T-helper 9 cell (primary cell): Measurements from ENCODE around the gene CSTF2.

Experiments used
- DNase-seq: peaks from one replicate; pipeline ENCODE4 v3.0.0-alpha.2; 2020

CSTF2 gene

DNA sequence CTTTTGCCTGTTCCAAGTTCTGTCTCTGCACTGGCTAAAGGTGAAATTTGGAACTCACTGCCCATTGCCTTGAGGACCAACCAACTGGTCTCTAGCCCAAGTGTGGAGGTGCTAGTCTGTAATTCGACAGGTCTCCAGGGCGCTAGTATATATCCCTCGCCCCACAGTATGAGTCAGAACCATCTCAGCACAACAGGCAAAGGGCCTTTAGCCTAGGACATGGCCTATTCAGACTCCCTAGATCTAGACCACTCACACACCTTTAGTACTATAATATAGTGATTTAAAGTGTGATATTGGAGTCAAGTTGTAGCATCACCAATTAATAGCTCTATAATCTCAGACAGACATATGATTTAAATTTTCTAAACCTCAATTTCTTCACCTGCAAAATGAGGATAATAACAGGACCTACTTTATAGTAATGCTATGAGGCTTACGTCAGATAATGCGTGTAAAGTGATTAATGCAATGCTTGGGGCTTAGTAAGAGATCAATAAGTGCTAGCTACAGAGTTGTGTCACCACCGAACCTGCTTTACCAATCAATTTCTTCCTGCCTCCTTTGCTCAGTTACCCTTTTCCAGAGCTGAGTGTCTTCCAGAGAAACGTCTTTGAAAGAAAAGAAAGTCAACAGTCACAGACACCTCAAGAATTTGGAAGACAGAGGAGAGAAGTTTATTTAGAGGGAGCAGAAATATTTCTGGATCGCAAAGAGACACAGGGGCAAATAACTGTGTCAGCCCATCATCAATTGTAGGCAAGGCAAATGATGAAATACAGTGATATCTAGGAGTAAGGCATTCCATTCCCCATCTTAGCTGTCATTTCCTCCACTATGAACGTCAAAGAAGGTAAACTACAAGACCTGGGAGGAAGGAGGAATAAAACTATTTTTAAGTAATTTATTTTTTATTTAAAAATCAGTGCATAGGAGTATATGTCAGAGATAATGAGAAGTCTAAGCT is 51.7 kb downstream of the CSTF2 start:
- no peak for DNase-seq

- DNase-seq: no peak
These were observed 54.1 kb downstream of the CSTF2 start, which contains the start of gene NOX1 for GRCh38 chrX:100874325-100874724. Gene NOX1, minus strand, starts transcription at chrX:100874359. Its CDS starts 220 bp downstream, at chrX:100874139.

- no peak for DNase-seq
These were observed 60.2 kb downstream of the CSTF2 start for GRCh38 chrX:100880368-100880767.

DNA sequence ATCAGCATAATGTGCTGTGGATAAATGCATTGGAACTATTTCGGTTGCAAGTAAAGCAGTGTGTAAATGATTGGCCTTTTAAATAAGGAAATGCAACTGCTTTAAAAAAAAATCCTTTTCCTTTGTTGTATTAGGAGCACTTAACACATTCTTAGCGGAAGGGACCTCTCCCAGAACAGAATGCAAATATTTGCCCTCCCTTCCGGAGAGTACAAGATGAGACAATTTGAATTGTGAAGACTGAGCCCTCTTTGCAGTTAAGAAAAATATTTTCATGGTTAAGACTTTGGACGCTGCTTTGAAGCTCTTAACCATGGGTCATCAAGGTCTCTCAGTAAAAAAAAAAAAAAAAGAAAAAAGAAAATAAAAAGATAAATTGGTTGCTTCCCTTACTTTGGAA is 63.5 kb downstream of the CSTF2 start:
- DNase-seq: no peak
